Measurements from ENCODE around the gene MYO18A. TPM values are rescaled to one million over a fixed set of nuclear protein-coding genes. Genes with fewer than 3 reads are reported as not detected.

Gene MYO18A
- total and polyA plus RNA-seq, 2 donors from 2014 or later = 25.6 to 60.7 TPM

GRCh38 chr17:29022074-29022473 lies 158.1 kb downstream of the MYO18A start:
- Histone ChIP-seq H3K4me1 (ENCODE audit: control insufficient read depth in 2 of 3, insufficient read depth in 2 of 3, low read depth in 1 of 3, low read length in 3 of 3) (no peaks in the 10 kb centered on the region), H3K9me3 (ENCODE audit: control insufficient read depth in 2 of 3, insufficient read depth in 1 of 3, low read length in 3 of 3) (no peaks in the 10 kb centered on the region), H3K9ac (ENCODE audit: low read length in 3 of 3) (no peak overlapping the region), H3K36me3 (ENCODE audit: control insufficient read depth in 2 of 3, insufficient read depth in 3 of 3, low read length in 3 of 3) (no peaks in the 10 kb centered on the region), H3K27me3 (ENCODE audit: control insufficient read depth, insufficient read depth, low read length) (no peaks in the 10 kb centered on the region), H3K4me3 (ENCODE audit: low read length in 3 of 3) (no peak overlapping the region), H3K27ac (ENCODE audit: low read depth in 2 of 2, low read length in 2 of 2) (no peak overlapping the region)
- TF ChIP-seq CTCF (IDR thresholded peaks at IDR 0.05; ENCODE audit: borderline replicate concordance, extremely low read depth, insufficient read depth) = no peak
- DNase-seq (no peak), FAIRE-seq (no peak)
- intact Hi-C loops (cut with DNase I) = no loop called here

- Histone ChIP-seq H3K36me3 (ENCODE audit: control insufficient read depth in 2 of 3, insufficient read depth in 3 of 3, low read length in 3 of 3) (no peaks in the 10 kb centered on the region), H3K9me3 (ENCODE audit: control insufficient read depth in 2 of 3, insufficient read depth in 1 of 3, low read length in 3 of 3) (no peaks in the 10 kb centered on the region), H3K4me1 (ENCODE audit: control insufficient read depth in 2 of 3, insufficient read depth in 2 of 3, low read depth in 1 of 3, low read length in 3 of 3) (no peaks in the 10 kb centered on the region), H3K4me3 (ENCODE audit: low read length in 3 of 3) (no peak overlapping the region), H3K27me3 (ENCODE audit: control insufficient read depth, insufficient read depth, low read length) (no peaks in the 10 kb centered on the region), H3K27ac (ENCODE audit: low read depth in 2 of 2, low read length in 2 of 2) (no peak overlapping the region), H3K9ac (ENCODE audit: low read length in 3 of 3) (no peak overlapping the region)
- FAIRE-seq (no peak), DNase-seq (no peak)
- TF ChIP-seq CTCF (IDR thresholded peaks at IDR 0.05; ENCODE audit: borderline replicate concordance, extremely low read depth, insufficient read depth) = no peak
- intact Hi-C loops (cut with DNase I) = no loop called here
Observed at GRCh38 chr17:29021226-29021625, 159.0 kb downstream of the MYO18A start.

Other genes starting within 250 kb of the MYO18A start
- 50.4 TPM for gene PHF12, start 228.9 kb downstream of the MYO18A start, total RNA-seq
- gene PHF12, start 228.9 kb downstream of the MYO18A start, polyA plus RNA-seq (ENCODE audit: insufficient read depth, low read depth, low replicate concordance) = 8.8 TPM
- gene SEZ6, start 174.4 kb downstream of the MYO18A start, total RNA-seq = not detected
- gene SEZ6, start 174.4 kb downstream of the MYO18A start, polyA plus RNA-seq (ENCODE audit: insufficient read depth, low read depth, low replicate concordance) = not detected
- gene PIPOX, start 137.3 kb downstream of the MYO18A start, total RNA-seq = 2.8 TPM
- gene PIPOX, start 137.3 kb downstream of the MYO18A start, polyA plus RNA-seq (ENCODE audit: insufficient read depth, low read depth, low replicate concordance) = 78.0 TPM
- not detected for gene CRYBA1, start 66.5 kb upstream of the MYO18A start, total RNA-seq
- gene CRYBA1, start 66.5 kb upstream of the MYO18A start, polyA plus RNA-seq (ENCODE audit: insufficient read depth, low read depth, low replicate concordance) = not detected
- gene NUFIP2, start 113.8 kb upstream of the MYO18A start, total RNA-seq = 52.3 TPM
- gene NUFIP2, start 113.8 kb upstream of the MYO18A start, polyA plus RNA-seq (ENCODE audit: insufficient read depth, low read depth, low replicate concordance) = 7.6 TPM
- gene TAOK1, start 210.0 kb upstream of the MYO18A start, total RNA-seq = 74.9 TPM
- gene TAOK1, start 210.0 kb upstream of the MYO18A start, polyA plus RNA-seq (ENCODE audit: insufficient read depth, low read depth, low replicate concordance) = 5.0 TPM

Measured in kidney (tissue), 14 donors.